Suppressor macrophage treated with lipopolysaccharide for 4 hours (primary cell): ENCODE measurements around the gene SMURF2.
"Not testable (repeated sequence)": the region's sequence is repeated elsewhere in the genome, so short reads cannot be mapped to it uniquely, and the experiment has no call there.

Source experiments
- DNase-seq: peaks from one replicate; pipeline ENCODE4 v3.0.0-alpha.2; 2020

The SMURF2 gene

DNA sequence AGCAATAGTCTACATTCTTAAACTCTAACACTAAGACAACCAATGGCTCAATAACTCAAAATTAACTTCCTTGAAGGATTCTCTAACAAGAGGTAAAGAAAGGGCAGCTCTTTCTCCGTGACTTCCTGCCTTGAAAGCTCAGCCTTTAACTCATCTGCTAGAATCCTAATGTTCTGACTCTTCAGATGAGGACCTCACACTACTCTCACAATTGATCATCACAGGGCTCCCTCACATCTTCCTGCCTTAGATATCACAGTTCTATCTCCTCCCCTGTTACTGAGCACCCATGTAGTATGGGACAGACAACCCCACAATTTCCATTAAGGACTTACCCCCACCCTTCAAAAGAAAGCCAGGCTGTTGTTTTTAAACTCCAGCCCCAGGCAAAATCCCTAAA is 33.5 kb downstream of the SMURF2 start:
- DNase-seq = no peak

DNA sequence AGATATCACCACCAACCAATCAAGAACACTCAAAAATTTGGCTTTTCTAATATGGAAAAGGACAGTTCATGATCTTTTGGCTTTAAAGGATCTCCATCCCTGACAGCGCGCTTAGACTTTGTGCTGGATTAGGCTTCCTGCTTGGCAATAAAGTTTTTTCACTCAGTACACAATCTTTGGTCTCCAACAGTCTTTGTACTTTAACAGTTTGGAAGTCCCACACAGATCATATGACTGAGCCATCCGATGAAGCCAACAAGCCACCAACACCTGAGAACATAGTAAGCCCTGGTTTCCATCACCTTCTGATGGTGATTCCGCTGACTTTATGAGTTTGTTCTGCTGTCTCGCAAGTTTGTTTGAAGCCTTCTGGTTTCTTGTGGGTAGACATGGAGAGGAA is 34.3 kb downstream of the SMURF2 start:
- no peak for DNase-seq

DNA sequence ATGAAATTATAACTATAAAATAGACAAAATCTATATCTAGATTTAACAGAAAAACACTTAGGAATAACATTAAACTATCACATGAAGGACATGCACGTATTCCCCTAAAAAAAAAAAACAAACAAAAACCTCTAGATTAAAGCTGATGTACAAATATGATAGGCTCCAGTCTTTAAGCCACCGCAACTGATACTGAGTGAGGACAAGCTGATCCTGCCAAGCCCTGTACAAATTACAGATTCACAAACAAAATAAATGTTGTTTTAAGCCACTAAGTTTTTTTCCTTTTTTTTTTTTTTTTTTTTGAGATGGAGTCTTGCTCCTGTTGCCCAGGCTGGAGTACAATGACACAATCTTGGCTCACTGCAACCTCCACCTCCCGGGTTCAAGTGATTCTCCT is 35.3 kb downstream of the SMURF2 start:
- DNase-seq = no peak

DNA sequence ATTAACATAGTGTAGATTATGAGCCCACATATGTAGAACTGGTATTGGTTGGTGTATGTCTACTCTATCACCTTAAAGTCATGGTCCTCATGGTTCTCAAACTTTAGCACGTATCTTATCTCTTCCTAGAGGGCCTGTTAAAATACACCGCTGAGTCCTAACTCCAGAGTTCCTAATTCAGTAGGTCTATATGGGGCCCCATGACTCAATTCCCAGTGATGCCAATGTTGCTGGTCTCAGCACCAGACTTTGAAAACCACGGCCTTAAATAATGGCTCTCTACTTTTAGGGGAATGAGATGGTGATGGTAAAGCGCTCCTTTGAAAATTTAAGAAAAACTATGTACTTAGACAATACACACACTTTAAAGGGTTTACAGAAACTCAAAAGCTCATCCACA is 36.6 kb downstream of the SMURF2 start:
- DNase-seq = no peak

- no peak for DNase-seq
These were observed 39.0 kb downstream of the SMURF2 start for GRCh38 chr17:64622931-64623654.

DNA sequence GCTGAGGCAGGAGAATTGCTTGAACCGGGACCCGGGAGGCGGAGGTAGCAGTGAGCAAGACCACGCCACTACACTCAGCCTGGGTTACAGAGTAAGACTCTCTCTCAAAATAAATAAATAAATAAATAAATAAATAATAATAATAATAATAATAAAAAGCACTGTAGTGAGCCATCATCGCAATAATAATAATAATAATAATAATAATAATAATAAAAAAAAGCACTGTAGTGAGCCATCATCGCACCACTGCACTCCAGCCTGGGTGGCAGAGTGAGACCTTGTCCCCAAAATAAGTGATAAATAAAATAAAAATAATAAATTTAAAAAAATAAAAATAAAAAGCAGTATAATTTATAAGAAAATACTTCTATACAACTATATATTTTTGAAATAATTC is 40.3 kb downstream of the SMURF2 start:
- no peak for DNase-seq

DNA sequence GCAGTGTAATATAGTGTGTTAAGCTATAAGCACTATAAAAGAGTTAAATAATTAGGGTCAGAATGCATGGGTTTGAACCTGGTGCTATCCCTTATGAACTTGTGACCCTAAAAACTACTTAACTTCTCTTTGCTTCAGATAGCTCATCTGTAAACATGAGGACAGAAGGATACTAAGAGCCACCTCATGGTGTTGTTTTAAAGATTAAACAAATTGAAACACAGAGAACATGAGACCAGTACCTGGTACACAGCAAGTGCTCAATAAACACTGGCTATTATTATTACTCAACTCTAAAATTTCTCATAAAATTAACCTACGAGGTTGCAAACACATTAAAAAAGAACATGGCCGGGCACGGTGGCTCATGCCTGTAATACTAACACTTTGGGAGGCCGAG is 43.3 kb downstream of the SMURF2 start:
- DNase-seq = no peak

DNA sequence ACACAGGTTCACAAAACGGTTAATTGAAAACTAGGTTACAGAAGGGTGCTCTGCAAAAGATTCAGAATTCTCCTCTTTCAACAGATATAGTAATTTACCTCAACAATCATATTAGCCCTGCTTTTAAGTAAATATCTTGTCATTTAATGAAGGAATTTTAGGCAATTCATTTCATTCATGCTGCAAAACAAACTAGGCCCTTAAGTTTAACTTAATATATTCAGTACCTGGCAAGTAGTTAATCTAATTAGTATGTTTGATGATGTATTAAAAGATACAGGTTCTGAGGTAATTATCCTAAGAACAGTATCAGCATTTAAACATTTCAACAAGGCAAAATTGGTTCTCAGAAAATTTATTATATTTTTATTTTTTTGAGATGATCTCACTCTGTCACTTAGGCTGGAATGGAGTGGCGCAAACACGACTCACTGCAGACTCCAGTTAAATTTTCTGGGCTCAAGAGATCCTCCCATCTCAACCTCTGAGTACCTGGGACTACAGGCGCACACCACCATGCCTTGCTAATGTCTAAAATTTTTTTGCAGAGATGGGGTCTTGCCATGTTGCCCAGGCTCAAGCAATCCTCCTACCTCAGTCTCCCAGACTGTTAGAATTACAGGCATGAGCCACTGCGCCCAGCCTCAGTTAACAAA is 44.9 kb downstream of the SMURF2 start:
- peak; percentile 37 for DNase-seq

DNA sequence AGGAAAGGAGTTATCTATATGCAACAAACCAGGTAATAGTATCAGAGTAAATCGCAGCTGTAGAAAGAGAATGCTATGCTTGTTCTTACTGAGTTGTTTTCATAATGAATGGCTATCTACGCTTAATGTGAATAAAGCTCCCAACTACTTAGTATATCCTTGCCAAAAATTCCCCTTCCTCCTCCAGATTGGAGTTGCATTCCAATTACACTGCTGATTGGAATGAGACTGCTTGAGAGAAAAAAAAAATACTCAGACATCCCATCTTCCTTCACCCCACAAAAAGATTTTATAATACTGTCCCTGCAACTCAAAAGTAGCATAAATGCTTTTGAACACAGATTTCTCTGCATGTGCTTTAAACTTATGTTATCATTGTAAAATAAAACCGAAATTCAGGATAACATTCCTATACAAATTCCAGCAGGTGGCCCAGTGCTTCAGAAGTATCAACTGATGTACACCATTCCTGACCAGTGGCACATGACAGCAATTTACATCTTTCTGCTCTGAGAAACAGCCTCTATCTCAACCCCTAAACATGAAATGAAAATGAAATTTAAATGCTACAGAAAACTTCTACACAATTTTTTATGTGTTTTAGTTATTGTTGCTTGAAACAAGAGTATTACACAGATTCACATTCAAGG is 47.0 kb downstream of the SMURF2 start:
- no peak for DNase-seq

DNA sequence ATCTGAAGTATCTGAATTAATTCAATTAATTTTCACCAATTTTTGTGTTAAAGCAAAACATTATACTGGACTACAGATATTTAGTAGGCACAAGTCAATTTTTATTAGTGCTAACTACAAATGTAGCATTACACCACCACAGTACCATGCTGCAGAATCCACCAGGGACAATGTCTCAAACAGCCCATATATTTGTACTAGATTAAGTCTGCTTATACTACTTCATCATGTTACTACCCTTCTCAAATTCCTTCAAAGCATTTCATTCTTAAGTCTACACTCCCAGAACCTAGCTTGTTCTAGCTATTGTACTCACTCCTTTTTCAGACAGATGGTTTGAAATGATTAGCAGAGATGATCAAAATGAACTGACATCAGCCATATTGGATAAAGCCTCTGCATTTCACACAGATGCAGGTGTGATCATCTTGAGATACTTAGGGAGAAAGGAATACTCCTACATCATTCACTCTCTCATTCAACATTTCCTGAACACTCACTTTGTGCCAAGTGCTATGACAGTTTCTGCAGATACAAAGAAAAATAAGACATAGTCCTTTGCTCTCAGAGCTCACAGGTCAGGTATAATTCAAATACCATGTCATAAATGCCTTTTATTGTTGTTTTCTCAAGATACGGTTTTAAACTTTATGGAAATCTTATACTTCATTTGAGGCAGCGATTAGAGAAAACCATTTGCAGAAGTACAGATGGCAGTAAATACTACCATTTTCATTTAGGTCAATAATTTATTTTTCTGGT is 47.7 kb downstream of the SMURF2 start:
- no peak for DNase-seq

DNA sequence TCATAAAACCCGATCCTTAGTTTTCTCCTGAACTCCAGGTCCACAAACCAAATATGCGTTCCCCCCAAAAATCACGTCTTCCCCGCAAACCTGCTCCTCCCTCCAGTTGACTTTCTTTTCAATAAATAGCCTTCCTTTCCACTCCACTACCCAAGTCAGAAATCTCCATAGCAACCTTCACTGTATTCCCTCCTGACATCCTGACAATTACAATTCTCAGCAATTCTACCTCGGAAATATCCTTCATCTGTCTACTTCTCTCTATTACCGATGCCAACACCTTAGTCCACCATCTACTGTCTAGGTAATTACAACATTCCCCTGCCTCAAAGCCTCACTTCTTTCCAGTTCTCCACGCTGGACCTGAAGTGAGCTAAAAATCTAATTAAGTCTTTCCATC is 50.7 kb downstream of the SMURF2 start:
- no peak for DNase-seq

DNA sequence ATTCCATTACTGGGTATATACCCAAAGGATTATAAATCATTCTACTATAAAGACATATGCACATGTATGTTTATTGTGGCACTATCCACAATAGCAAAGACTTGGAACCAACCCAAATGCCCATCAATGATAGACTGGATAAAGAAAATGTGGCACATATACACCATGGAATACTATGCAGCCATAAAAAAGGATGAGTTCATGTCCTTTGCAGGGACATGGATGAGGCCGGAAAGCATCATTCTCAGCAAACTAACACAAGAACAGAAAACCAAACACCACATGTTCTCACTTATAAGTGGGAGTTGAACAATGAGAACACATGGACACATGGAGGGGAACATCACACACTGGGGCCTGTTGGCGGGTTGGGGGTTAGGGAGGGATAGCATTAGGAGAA is 51.9 kb downstream of the SMURF2 start:
- DNase-seq = not testable (repeated sequence)

GRCh38 chr17:64608571-64608981 is 53.5 kb downstream of the SMURF2 start:
- DNase-seq = peak; percentile 48

GRCh38 chr17:64607862-64608565 is 54.1 kb downstream of the SMURF2 start:
- no peak for DNase-seq

DNA sequence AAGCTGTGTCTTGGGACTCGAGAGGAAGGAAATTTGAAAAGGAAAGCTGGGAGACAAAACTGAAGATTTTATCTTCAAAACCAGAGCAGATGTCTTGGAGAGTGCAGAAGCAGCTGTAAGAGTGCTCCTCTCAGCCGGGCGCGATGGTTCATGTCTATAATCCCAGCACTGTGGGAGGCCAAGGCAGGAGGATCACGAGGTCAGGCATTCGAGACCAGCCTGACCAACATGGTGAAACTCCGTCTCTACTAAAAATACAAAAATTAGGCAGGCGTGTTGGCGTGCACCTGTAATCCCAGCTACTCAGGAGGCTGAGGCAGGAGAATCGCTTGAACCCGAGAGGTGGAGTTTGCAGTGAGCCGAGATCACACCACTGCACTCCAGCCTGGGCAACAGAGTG is 57.6 kb downstream of the SMURF2 start:
- not testable (repeated sequence) for DNase-seq

DNA sequence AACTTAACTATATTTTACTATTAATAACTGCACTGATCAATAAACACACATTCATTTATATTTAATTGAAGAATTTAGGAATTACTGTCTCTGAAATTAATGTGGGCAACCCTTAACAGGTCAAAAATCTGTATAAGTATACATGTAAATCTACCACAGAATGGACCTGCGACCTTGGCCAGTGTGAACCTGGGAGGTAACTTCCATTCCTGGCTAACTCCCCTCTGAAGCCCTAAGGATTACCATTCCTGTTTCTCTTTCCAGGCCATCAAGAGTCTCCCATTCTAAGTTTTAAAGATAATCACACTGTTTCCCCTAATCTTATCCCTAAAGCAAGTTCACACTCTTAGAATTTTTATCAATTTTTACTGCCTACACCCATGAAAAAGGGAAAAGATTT is 58.1 kb downstream of the SMURF2 start:
- DNase-seq = no peak

DNA sequence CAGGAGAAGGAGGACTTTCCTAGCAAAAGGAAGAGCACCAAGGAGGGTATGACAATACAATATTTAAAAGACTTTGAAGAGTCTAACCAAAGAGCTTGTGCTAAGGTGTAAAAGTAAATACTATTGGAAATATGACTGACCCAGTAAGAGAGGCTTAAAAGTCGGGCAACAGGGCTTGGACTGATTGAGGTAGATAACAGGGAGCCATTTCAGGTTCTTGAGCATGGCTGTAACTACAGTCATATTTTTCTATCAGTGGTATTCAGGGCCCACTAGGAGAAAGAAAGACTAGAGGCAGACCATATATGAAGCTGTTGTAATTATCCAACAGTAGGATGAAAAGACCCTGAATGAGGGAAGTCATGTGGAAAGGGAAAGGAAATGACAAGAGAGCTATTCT is 62.3 kb downstream of the SMURF2 start:
- no peak for DNase-seq

DNA sequence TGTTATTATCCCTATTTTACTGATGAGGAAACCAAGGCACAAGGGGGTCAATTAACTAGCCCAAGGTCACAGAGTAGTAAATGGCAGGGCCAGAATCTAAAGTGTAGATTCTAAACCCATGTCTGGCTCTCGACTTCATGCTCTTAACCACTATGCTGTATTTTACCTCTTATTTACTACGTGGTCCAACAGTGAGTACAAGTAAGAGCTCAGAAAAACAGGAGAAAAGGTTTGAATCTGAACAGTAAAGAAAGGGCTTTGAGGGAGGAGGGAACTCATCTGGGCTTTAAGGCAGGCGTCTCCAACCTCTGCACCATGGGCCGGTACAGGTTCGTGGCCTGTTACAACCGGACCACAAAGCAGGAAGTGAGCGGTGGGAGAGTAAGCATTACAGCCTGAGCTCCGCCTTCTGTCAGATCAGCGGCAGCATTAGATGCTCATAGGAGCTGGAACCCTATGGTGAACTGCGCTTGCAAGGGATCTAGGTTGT is 62.9 kb downstream of the SMURF2 start:
- peak; percentile 37 for DNase-seq

- DNase-seq = no peak
These were observed 63.4 kb downstream of the SMURF2 start for GRCh38 chr17:64598672-64599071.

DNA sequence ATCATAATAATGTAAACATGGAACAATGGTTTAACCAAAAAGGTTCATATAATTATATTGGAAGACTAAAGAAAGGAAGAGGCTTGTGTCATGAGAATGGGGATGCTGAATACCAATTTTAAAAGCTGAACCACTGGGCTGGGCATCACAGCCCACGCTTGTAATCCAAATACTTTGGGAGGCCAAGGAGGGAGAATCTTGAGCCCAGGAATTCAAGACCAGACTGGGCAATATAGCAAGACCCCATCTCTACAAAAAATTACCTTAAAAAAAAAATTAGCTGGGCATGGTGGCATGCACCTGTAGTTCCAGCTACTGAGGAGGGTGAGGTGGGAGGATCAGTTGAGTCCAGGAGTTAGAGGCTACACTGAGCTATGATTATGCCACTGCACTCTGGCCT is 65.1 kb downstream of the SMURF2 start:
- DNase-seq = no peak

DNA sequence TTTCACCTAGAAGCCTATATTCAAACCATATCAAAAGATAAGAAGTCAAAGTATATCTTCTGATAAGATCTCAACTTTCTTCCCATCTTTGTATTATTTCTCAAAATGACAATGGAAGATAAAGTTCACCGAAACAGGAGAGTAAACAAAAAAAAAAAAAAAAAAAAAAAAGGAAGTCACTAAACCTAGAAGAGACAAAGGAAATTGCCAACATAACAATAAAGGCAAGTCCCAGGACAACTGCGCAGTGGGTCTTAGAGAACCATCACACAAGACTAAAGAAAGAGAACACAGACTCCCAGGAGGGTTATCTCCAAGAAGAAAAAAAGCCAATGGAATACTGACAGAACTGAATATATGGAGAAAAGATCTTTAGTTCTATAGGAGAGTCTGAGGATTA is 65.7 kb downstream of the SMURF2 start:
- DNase-seq = peak; percentile 12

DNA sequence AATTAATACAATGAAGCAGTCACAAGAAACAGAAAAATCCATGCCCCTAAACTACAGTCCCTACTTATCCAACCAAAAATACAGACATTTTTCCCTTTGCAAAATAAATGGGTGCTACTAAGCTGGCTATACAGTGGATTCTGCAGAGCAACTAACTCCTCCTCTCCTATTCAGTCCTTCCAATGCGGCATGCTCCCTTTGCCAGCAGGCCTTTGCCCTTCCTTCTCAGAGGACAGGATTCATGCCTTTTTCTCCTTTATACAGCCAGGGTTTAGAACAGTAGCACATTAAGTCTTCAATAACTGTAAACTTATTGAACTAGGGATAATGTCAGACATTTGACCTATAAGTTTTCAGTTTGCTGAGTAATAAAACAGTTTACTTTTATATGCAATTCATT is 70.2 kb downstream of the SMURF2 start:
- no peak for DNase-seq

DNA sequence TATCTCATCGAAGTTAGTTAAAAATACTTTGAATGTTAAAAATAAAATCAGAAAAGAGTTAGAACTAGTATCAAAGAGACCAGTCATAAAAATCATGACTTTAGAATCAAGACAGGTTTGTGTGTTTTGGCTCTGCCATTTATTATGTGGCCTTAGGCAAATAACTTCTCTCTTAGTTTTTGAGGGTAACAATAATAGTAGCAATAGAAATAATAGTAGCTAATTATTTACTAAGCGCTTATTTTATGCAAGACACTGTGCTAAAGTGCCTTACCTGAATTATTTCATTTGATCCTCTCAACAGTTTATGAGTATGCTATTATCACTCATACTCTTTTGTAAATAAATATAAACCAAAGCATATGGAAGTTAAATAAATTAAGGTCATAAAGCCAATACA is 77.0 kb downstream of the SMURF2 start:
- no peak for DNase-seq
